Stimulated activated CD4-positive, alpha-beta T cell treated with anti-CD3 and anti-CD28 coated beads, Interleukin-12 subunit alpha, Interleukin-12 subunit beta, amount 100 ng/mL, for 24 hours (primary cell): ENCODE measurements around the gene IL17RD.
A peak's percentile ranks its signal among the peaks of the same experiment; 100 is the strongest.

Experiments
- DNase-seq, 2 experiments: peaks; one replicate each; pipeline ENCODE4 v3.0.0-alpha.2; 2020; ENCODE audit warnings: low read depth in 2 of 2

IL17RD gene

DNA sequence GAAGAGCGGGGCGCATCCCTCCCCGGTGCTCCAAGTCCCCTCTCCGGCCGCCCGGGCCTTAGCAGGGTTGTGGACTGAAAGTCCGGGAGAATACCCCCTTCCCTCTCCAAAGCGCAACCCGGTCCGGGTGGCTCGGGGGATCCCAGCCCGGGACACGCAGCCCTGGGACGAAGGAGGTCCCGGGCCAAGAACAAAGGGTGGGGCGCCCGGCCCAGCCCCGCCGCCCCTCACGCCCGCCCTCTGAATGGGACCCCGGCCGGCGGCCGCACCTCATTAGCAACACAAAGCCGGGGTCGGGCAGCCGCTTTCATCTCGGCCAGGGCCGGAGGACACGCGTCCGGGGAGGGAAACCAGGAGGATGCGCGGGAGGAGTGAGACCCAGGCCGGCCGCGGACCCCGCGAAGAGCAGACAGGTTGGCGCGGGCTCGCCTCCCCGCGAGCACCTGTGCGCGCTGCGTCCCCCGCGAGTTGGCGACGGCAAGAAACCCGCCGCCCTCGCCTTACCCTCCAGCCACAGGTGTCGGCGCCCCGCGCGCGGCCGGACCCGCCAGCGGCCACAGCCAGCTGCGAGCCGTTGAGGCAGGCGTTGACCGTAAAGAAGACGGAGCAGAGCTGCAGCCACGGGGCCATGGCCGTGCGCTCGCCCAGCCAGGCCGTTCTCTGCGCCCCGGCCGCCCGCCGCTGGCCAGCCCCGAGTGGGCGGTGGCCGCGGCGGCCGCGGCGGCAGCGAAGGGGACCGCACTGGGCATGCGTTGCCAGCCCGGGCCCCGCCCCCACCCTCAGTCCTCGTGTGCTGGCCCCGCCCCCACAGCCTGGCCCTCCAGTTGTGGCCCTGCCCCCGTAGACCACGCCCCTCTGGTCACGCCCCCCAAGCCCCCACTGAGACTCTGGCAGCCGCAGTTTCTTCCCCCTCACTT, at the start of gene IL17RD:
TSS of gene IL17RD (minus strand) at position 697 of the 917 bp plus-strand sequence. CDS start at position 630, 67 bp downstream.
- peak; percentile 33 to 59 for DNase-seq

DNA sequence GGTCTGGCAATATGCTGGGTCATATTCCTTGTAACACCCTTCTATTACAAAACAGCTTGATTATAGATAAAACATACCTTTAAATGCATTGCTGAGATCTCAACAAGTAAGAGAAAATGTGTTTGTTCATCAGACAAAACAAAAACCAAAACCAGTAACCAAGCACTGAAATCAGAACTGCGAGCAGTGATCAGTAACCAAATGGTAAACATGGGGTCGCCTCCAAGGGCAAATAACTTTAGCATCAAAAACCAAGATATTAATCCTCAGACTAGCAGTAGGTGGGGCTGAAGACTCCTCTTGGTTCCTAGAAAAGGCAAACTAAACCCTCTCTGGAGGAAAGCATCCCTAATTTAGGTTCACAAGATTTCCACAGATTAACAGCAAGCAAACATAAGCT, 41.3 kb upstream of the IL17RD start:
- DNase-seq = no peak

DNA sequence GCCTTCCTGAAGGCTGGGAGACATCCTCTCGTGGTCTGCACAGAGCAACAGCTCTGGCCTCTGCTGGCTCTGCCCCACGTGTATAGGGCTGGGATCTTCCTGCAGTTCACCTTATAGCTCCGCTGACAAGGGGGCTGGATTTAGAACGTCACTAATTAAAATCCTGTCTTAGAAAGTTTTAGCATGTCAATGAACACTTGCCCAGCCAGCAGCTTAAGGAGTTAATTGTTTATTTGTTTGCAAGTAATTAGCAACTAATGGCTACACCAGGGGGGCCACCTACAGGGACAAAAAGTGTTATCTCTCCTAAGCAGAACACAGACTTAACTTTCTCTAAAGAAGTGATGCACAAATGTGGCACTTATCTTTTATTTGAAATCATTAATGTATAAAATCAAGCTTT, 34.7 kb upstream of the IL17RD start, which contains the start of gene HESX1:
TSS of gene HESX1 (minus strand) at position 84 of the 403 bp plus-strand sequence. CDS start at position 24, 60 bp downstream.
- no peak for DNase-seq

DNA sequence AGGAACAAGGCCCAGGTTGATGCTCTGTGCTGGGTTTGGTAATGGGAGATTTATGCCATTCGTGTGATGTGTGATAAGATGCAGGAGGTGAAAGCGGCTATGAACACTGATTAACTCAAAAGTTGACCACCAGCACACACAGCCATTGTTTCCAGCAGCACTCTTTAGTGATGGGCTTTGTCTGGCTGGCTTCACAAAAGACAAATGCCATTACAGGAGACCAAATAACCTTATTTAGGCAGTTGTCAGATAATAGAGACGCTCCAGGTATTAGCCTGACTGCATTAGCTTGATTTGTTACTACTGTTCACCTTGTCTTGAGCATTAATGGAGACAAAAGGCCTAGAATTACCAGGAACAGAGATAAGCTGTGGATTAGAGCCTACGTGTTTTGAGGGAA, 29.5 kb upstream of the IL17RD start:
- DNase-seq = no peak

DNA sequence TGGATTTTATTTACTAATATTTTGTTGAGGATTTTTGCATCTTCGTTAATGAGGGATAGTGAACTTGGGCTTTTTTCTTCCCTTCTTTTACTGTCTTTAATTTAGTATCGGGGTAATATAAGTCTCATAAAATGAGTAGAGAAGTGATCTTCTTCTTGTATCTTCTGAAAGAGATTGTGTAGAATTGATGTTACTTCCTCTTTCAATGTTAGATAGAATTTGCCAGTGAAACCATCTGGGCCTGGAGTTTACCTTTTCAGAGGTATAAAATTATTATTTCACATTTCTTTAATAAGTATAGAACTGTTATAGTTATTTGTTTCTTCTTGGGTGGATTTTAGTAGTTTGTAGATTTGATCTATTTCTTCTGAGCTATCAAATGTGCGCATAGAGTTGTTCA, 26.9 kb upstream of the IL17RD start:
- DNase-seq = no peak

DNA sequence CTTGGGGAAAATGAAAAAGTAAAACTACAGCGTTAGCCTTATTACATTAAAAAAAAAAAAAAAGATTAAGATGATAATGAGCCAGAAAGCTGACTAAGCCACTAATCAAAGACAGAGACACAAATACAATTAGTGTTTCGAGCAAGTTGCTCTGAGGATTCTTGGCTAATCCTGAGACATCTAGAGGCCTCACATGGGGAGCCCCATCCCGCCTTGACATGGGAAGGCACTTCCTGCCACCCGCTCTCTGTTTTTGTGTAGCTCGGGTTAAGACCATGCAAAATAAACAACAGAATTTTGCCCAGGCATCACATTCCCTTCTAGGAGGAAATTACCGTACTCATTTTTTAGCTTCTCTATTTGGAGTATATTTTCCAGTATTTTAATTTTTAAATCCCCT, 19.4 kb upstream of the IL17RD start:
- DNase-seq = no peak

DNA sequence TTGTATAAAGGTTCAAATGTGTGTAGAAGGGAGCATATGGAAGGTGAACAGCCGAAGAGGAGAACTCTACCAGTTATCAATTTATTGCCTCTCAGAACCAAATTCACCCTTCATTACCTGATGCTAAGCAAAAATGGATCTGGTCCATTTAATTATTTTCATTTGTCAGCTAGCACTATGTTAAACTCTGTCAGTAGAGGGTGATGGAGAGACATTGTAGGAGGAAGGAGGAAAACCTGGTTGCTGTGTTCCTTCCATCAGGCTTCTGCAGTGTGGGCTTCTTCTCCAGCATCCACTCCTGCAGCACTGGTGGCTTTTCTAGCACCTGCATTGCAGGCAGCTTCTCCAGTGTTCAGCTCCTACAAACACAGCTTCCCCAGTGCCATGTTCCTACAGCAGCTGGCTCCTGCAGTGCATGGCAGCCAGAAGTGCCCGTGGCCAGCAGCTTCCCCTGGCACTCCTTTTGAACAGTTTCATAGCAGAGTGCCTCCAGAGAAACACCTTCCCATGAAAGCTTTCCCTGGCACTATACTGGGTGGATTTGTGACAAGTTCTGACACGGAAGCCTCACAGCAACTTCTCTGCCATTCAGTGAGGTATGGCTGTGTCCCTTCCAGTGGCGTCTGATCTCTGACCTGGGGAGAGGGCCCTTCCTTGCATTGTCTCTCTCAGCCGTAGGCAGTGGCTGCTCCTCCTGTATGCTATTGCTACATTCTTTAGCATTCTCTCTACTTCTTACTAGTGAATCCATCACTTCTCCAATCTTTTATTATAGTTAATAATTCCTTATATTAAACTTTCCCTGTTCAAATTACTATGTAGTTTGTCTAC, 14.6 kb upstream of the IL17RD start:
- DNase-seq = no peak

DNA sequence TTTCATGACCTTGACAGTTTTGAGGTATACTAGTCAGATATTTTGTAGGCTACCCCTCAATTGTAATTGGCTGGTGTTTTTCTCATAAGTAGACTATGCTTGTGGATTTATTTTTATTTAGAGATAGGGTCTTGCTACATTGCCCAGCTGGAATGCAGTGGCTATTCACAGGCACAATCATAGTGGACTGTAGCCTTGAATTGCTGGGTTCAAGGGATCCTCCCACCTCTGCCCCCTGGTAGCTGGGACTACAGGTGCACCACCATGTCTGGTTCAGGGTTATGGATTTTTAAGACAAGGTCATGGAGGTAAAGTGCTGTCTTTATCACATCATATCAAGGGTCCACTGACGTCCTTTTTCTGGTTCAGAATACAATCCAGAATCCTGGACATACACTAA, 10.9 kb upstream of the IL17RD start:
- no peak for DNase-seq

DNA sequence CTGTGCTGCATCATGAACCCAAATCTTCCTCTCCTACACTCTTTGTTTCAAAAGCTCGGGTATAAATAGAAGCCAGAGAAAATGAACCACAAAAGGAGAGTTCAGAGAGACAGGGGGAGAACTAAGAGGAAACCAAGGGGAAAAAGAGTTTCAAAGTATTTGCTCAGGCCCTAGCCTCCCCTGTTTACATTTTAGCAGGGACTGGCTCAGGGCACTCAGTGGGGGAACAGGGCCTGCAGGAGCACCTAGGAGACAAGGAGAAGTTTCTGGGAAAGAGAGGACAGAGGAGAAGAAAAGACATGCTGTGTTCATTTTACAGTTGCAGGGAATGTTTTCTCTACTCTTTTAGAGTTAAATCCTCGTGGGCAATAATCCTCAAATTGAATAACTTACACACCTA, 8.5 kb upstream of the IL17RD start:
- DNase-seq = no peak

DNA sequence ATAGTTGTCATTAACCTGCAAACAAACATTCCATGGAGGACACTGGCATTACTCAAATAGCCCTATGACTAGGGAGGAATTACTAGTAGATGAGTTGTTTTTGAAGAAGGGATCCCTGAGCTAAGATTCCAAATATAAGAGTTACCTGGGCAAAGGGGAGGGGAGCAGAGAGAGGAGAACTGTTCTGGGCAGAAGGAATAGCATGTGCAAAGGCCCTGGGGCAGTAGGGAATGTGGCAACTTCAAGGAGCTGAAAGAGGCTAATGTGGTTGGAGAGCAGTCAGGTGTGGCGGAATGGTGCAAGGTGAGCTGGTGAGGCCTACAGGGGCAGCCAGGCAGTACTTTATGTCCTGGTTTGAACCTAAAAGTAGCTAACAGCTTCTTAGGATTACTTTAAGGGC, 5.8 kb upstream of the IL17RD start:
- DNase-seq = no peak

DNA sequence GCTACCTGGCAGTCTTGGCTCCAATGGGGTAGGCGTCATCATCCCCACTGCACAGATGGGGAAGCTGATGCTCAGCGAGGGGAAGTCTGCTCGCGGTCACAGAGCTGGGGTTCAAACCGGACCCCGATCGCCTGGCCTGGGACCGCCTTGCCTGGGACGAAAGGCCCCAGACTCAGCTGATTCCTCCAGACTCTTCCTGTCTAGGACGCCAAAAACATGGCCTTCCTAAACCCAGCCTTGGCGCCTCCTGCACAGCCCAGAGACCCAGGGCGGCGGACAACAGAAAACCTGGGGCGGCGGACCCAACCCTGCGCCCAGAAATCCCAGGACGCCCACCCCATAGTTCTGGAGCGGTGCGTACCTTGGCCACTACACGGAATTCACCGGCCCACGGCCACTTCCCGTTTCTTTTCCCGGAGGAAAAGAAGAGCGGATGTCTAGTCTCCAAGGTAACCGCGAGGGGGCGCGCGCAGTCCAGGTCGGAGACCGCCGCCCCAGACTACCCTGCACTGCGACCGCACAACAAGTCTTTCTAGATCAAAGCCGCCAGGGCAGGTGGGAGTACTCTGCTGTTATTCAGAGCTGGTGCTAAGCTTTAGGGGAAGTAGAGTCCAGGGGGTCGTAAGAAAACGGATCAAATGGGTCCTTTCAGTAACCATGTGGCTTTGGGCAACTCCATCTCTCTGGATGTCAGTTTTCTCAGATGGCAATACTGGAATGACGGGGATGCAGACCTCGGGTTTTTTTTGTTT, 4.9 kb upstream of the IL17RD start:
- peak in 1 of 2 experiments; percentile 50 for DNase-seq

DNA sequence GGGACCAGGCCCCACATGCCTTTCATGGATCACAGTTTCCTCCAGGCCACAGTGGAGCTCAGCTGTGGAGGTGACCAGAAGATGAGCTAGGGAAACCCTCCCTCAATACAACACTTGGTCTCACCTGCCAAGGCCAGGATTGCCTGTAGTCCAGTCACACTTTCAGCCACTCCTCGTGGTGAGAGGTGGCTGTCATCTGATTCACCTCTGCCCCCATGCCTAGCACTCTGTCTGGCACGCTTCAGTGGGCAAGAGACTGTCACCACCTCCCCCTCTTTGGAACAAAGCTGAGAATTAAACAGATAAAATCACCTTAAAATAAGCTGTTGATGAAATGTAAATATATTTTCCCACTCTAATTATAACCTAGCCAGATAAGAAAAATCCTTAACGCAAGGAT, 4.0 kb upstream of the IL17RD start:
- no peak for DNase-seq

DNA sequence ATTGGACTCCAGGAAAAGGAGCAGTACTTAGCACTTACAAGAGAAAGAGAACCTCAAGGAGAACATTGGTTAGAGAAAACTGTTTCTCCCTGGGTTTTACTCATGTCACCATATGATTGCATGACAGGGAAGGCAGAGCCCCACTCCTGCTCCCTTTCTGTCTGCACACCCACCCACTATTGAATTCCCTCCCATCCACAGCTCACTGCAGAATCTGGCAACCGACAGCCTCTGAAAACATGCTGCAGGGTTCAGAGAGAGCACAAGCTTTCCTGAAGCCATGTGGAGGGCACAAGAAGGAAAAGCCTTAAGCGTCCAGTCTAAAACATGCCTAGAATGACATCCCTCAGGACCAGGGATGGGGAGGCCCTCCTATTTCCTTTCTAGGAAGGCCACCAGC, 3.0 kb upstream of the IL17RD start:
- no peak for DNase-seq

DNA sequence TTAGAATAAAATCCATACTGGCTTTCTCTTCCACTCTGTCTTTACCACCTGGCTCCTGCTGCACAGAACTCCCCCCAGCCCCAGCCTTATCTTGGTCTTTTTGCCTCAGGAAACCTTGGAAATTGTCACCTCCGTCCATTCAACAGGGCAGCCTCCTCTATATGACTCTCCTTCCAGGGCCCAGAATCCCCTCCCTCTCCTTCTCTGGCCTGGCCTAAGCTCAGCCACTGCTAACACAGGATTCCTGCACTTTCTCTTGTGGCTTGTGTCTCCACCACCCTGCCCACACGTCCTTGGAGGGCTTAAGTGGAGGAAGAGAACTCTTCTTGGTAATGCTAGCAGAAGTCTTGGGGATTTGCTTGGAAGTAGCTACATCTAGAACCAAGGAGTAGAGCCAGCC, 1.5 kb upstream of the IL17RD start:
- no peak for DNase-seq

DNA sequence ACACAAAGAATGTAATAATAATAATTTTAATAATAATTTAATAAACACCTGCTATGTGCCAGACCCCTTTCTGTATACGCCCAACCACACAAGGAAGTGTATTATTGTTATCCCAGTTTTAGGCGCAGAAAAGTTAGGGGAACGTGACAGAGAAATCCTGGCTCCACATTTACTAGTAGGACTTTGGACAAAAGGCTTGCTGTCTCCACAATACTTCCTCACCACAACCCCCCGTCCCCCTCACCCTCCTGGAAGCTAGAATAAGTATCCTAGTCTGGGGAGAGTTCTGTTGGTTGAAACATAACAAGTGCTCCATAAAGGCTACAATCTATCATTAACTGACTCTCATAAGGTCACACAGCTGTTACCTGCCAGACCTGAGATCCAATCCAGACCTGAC, 488 bp upstream of the IL17RD start:
- no peak for DNase-seq

DNA sequence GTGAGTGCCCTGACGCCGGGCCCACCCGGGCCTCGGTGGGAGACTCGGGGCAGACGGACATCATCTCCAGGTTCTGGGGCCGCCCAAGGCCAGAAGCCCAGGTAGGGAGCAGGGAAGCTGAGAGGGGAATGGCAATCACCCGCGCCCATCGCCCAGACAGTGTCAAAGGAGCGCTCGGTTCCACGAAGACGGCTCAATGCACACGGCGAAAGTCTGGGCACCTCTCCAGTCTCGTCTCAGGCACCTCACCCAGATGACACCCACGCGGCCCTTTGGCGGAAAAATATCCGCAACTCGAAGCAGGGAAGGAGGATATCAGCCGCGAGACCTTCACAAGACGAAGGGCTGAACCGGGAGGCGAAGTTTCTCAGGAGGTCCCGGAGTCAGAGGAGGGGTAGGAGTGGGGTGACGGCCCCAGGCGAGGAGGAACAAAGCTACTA, 916 bp downstream of the IL17RD start:
- peak in 1 of 2 experiments; percentile 38 for DNase-seq

DNA sequence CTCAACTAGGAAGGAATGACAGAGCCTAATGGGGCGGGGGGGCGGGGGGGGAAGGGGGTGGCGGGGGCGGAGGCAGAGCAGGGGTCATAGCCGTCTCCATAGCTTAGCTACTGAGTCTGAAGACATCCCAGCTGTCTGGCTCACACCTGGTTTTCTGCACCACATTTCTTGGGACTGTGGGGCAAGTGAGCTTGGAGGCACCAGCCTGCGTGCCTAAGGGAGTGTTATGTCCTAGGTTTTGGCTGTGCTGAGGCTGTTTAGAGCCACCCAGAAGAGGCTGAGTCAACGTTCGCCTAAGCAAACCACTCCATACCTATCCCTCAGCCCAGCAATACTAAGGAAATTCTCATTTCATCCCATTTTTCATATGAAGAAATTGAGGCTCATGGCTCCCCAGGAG, 1.4 kb downstream of the IL17RD start:
- DNase-seq = no peak

DNA sequence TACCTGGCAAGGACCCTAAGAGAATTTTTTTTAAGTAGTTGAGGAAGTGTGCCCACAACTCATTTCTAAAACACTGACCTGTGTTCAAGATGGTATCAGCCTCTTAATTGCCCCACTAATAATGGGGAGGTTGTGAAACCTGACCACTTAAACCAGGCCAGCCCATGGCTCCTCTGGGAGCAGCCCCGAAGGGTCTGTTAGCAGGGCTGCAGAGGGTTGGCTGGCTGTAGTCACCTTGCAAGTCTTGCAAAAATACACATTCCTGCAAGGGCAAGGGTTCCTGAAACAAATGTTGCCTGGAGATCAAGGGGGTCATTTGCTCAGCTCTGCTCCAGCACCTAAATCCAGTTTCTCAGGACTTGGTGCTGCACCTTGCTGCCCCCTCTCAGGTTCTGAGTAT, 3.2 kb downstream of the IL17RD start:
- no peak for DNase-seq

DNA sequence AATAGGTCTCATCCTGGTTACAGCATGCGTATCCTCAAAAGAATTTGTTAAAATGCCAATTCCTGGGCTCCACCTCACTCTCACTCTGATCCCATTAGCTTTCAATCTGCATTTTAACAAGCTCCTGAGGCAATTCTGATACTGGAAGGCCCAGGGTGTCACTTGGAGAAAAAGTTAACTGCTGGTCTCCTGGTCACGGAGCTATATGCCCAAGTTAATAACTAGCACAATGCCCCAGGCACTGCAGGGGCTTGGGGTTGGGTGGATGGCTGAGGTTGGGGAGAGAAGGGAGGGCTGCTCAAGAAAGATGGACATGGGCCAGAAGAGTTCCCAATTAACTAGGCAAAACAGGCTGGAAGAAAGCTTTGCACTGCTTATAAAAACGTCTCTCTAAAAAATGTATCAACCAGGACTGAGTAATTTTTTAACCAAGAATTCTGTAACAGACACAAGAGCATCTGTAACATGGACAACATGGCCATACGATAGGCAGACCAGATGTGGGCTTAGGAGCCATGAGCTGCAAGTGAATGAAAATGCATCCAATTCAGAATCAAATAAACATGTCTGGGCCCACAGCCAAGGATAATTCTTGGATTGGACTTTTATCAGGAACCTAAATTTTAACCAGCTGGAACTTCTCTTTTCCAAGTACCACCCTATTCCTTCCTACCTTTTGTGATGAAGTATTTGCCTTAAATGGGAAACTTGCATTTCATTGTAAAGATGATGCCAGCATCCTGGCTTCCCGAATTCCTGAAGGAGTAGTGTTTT, 4.2 kb downstream of the IL17RD start:
- DNase-seq = no peak

DNA sequence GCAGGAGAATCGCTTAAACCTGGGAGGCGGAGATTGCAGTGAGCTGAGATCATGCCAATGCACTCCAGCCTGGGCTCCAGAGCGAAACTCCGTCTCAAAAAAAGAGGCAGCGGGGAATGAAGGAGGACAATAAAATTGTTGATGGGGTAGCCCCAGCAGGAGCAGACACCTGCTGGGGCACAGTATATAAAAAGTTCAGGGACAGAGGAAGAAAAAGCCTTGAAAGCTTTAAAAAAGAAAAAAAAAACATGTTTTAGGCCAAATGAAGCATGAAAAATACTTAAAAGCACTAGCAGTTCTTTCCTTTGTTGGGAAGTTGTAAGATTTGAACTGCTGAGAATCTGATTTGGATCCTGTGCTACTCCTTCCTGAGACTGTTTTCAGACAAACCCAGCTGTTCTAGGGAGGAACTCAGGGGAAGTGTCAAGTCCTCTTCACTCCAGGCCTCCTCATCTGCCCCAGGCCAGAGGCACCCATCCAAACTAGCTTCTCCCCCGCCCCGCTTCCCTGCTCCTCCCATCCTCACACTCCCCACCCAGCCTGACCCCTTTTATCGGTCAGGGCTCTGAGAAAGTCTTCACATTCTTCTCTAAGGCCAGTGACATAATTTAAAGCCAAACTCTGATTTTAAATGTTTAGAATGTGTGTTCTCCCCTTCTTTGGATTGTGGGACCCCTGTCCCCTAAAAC, 4.9 kb downstream of the IL17RD start:
- DNase-seq = no peak
